ENCODE data around the gene FIGNL2.

The FIGNL2 gene

DNA sequence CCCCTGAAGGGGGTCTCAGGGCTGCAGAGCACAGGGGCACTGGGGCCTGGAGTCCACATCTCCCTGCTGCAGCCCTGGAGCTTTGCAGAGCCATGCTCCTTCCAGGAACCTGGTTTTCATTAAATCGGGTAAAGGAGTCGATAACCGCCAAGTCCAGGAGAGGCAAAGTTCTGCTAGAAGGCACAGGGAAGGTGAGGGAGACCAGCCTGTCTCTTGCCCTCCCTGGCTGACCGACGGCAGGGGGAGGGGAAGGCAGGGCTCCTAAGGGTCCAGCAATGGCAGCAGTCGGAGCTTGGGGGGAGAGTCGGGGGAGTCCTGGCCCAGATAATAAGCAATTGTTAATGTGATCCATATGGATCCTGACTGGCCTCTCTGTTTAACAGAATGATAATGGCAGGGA lies 3.0 kb downstream of the FIGNL2 start:
- H3K36me3 ChIP-seq (ENCODE audit: control insufficient read depth, insufficient read depth, low read length) = no peaks in the 10 kb centered on the region
- TF ChIP-seq, protein P1, sequence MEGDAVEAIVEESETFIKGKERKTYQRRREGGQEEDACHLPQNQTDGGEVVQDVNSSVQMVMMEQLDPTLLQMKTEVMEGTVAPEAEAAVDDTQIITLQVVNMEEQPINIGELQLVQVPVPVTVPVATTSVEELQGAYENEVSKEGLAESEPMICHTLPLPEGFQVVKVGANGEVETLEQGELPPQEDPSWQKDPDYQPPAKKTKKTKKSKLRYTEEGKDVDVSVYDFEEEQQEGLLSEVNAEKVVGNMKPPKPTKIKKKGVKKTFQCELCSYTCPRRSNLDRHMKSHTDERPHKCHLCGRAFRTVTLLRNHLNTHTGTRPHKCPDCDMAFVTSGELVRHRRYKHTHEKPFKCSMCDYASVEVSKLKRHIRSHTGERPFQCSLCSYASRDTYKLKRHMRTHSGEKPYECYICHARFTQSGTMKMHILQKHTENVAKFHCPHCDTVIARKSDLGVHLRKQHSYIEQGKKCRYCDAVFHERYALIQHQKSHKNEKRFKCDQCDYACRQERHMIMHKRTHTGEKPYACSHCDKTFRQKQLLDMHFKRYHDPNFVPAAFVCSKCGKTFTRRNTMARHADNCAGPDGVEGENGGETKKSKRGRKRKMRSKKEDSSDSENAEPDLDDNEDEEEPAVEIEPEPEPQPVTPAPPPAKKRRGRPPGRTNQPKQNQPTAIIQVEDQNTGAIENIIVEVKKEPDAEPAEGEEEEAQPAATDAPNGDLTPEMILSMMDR (IDR thresholded peaks at IDR 0.05; ENCODE audit: insufficient read depth, low read length, poor library complexity, severe bottlenecking) = no peak
- H3K4me3 ChIP-seq (replicated peaks; ENCODE audit: low read depth, low read length) = no peak overlapping the region
- peaks cover 2% of the 10 kb centered on the region for H3K27me3 ChIP-seq (replicated peaks; ENCODE audit: control insufficient read depth, insufficient read depth, low read length)
- DNase-seq (ENCODE audit: extremely low read depth, insufficient read length) = no peak

DNA sequence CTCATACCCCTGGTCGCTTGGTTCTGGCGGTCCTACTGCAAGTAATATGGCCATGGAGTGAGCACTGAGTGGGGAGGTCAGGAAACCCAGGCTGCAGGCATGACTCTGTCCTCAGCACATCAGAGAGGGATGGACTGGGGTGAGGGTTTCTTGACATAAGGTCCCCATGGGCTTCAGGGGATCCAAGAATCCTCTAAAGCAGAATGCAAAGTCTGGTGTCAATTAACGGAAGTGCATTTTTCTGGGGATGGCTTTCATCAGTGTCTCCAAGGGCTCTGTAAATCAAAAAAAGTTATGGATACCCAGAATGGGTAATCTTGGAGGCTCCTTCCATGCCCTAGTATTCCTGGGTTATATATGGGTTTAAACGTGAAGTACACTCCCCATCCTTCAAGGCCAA lies 3.7 kb downstream of the FIGNL2 start:
- H3K36me3 ChIP-seq (ENCODE audit: control insufficient read depth, insufficient read depth, low read length) = no peaks in the 10 kb centered on the region
- DNase-seq (ENCODE audit: extremely low read depth, insufficient read length) = no peak
- H3K27me3 ChIP-seq (replicated peaks; ENCODE audit: control insufficient read depth, insufficient read depth, low read length) = peaks cover 2% of the 10 kb centered on the region
- TF ChIP-seq, protein P1 (IDR thresholded peaks at IDR 0.05; ENCODE audit: insufficient read depth, low read length, poor library complexity, severe bottlenecking) = no peak
- H3K4me3 ChIP-seq (replicated peaks; ENCODE audit: low read depth, low read length) = no peak overlapping the region

DNA sequence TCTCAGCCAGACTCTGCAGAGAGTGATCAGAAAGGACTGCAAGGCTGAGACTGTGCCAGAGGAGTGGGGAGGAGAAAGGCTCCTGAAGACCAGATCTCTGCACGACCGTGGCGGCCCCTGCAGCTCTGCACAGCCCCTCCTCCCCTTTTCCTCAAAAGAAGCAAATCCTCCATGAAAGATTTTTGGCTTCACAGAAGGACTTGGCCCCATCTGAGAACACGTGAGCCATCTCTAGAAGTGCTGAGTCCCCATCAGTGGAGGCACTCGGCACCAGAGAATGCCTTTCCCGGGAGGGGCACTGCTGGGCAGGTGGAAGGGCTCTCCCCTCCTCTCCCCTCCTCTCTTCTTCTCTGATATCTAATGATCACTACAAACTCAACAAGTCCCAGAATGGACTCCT lies 6.8 kb downstream of the FIGNL2 start:
- H3K27me3 ChIP-seq (replicated peaks; ENCODE audit: control insufficient read depth, insufficient read depth, low read length) = no peaks in the 10 kb centered on the region; the same call in none of the 2 replicates
- H3K4me3 ChIP-seq (replicated peaks; ENCODE audit: low read depth, low read length) = no peak overlapping the region
- H3K36me3 ChIP-seq (ENCODE audit: control insufficient read depth, insufficient read depth, low read length) = no peaks in the 10 kb centered on the region
- no peak for DNase-seq (ENCODE audit: extremely low read depth, insufficient read length)
- TF ChIP-seq, protein P1 (IDR thresholded peaks at IDR 0.05; ENCODE audit: insufficient read depth, low read length, poor library complexity, severe bottlenecking) = no peak

DNA sequence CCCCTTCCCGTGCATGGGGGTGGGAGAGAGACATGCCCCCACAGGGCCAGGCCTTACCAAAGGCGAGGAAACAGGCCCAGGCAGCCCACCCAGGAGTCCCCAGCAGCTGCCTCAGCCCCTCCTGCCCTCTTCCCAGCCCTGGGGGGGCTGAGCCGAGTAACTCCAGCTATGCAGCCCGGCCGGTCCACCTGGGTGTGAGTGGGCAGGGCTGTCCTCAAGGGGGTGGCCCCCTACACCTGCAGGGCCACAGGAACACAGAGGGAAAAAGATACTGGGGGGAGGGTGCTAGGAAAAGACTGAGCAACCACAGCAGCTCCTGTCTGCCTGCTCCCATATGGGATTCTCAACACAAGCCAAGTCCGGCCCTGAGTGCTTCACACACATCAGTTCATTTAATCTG lies 7.6 kb downstream of the FIGNL2 start:
- H3K27me3 ChIP-seq (replicated peaks; ENCODE audit: control insufficient read depth, insufficient read depth, low read length) = no peaks in the 10 kb centered on the region; the same call in none of the 2 replicates
- no peak for DNase-seq (ENCODE audit: extremely low read depth, insufficient read length)
- TF ChIP-seq, protein P1 (IDR thresholded peaks at IDR 0.05; ENCODE audit: insufficient read depth, low read length, poor library complexity, severe bottlenecking) = no peak
- H3K4me3 ChIP-seq (replicated peaks; ENCODE audit: low read depth, low read length) = no peak overlapping the region
- H3K36me3 ChIP-seq (ENCODE audit: control insufficient read depth, insufficient read depth, low read length) = no peaks in the 10 kb centered on the region

DNA sequence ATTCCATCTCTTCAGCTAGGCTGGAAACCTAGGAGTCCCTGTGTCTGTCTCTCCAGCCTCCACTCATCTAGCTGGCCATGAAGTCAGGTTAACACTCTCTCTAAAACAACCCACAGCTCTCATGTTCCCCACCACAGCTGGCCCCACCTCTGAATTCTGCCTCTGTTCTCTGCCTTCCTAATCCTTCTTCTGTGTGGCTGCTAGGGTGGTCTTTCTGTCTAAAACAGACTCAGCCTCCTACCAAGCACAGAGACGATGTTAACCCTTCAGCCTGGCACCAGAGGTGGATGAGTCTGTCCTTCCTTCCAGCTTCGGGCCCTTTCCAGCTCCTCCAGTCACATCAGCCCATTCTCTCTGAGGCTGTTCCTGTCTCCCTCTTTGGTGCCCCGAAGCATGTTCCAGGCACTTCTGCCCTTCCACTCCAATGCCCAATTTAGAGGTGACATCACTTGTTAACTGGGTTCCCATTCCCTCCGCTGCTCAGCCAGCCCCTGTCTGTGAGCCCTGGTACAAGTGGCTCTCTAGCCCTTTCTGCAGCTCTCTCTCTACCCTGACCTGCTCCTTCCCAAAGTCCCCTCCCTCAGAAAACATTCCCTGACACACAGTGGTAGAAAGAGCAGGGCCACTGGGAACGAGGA lies 9.1 kb downstream of the FIGNL2 start:
- Histone ChIP-seq H3K4me3 (replicated peaks; ENCODE audit: low read depth, low read length) (no peak overlapping the region), H3K36me3 (ENCODE audit: control insufficient read depth, insufficient read depth, low read length) (no peaks in the 10 kb centered on the region), H3K27me3 (replicated peaks; ENCODE audit: control insufficient read depth, insufficient read depth, low read length) (no peaks in the 10 kb centered on the region; the same call in none of the 2 replicates)
- DNase-seq (ENCODE audit: extremely low read depth, insufficient read length) = no peak
- TF ChIP-seq, protein P1 (IDR thresholded peaks at IDR 0.05; ENCODE audit: insufficient read depth, low read length, poor library complexity, severe bottlenecking) = no peak

DNA sequence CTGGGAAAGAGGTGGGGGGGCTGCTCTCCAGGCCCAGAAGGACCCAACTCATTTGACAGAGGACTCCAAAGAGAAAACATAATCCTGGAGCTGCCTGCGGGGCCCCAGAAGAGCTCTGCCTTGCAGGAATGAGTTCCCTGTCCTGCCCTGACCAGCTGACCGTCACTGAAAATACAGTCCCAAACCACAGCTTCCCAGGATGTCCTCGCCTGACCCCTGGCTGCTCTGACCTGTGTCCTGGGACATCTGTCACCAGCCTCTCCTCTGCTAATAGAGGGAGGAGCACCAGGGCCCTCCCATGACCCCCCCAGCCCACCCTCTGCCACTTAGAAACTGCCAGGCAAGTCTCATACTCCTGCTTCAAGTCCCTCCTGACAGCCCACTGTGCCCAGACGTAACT lies 9.8 kb downstream of the FIGNL2 start:
- no peak for DNase-seq (ENCODE audit: extremely low read depth, insufficient read length)
- TF ChIP-seq, protein P1 (IDR thresholded peaks at IDR 0.05; ENCODE audit: insufficient read depth, low read length, poor library complexity, severe bottlenecking) = no peak
- no peaks in the 10 kb centered on the region; the same call in none of the 2 replicates for H3K27me3 ChIP-seq (replicated peaks; ENCODE audit: control insufficient read depth, insufficient read depth, low read length)
- H3K36me3 ChIP-seq (ENCODE audit: control insufficient read depth, insufficient read depth, low read length) = no peaks in the 10 kb centered on the region
- no peak overlapping the region for H3K4me3 ChIP-seq (replicated peaks; ENCODE audit: low read depth, low read length)

All from GM06990 (cell line).